ENCODE results near the gene CLIC6. TPM values are rescaled to one million over a fixed set of nuclear protein-coding genes. Genes with fewer than 3 reads are reported as not detected.

Gene CLIC6
- polyA plus RNA-seq, 6 donors from 2014 or later = not detected

GRCh38 chr21:34745557-34746255 is 76.9 kb downstream of the CLIC6 start:
- ATAC-seq (ENCODE audit: low read depth in 2 of 2) = peak; percentile 87 to 96
- Mint-ChIP-seq H3K27ac (no peak overlapping the region), H3K4me1 (peaks cover 4 to 9% (median 8%) of the 10 kb centered on the region in 3 donors), H3K27me3 (peaks cover 5 to 23% (median 18%) of the 10 kb centered on the region in 3 donors), H3K9me3 (no peaks in the 10 kb centered on the region), H3K36me3 (no peaks in the 10 kb centered on the region), H3K4me3 (peak overlapping the region in 7 of 8 donors; percentile 16 to 83 (median 75))
- peak; percentile 54 for DNase-seq

- H3K4me1 Mint-ChIP-seq = peaks cover 4 to 9% (median 8%) of the 10 kb centered on the region in 3 donors
- no peak overlapping the region for H3K4me3 Mint-ChIP-seq
- H3K9me3 Mint-ChIP-seq = no peaks in the 10 kb centered on the region
- no peak overlapping the region for H3K27ac Mint-ChIP-seq
- H3K36me3 Mint-ChIP-seq = no peaks in the 10 kb centered on the region
- ATAC-seq (ENCODE audit: low read depth in 2 of 2) = no peak
- H3K27me3 Mint-ChIP-seq = peaks cover 10 to 23% (median 23%) of the 10 kb centered on the region in 3 donors
- no peak for DNase-seq
These were observed 80.1 kb downstream of the CLIC6 start for GRCh38 chr21:34748862-34749261.

GRCh38 chr21:34754690-34755647 is 86.2 kb downstream of the CLIC6 start:
- Mint-ChIP-seq H3K36me3 (no peaks in the 10 kb centered on the region), H3K27me3 (peaks cover 10 to 37% (median 33%) of the 10 kb centered on the region in 3 donors), H3K9me3 (no peaks in the 10 kb centered on the region), H3K4me3 (no peak overlapping the region), H3K4me1 (no peaks in the 10 kb centered on the region), H3K27ac (no peak overlapping the region)
- ATAC-seq (ENCODE audit: low read depth in 2 of 2) (no peak), DNase-seq (no peak)

GRCh38 chr21:34761758-34762330 is 93.0 kb downstream of the CLIC6 start:
- DNase-seq = no peak
- no peaks in the 10 kb centered on the region for H3K27me3 Mint-ChIP-seq
- ATAC-seq (ENCODE audit: low read depth in 2 of 2) = no peak
- H3K36me3 Mint-ChIP-seq = no peaks in the 10 kb centered on the region
- no peak overlapping the region for H3K27ac Mint-ChIP-seq
- H3K4me3 Mint-ChIP-seq = no peak overlapping the region
- H3K9me3 Mint-ChIP-seq = peaks cover 0 to 11% (median 3%) of the 10 kb centered on the region in 7 donors
- H3K4me1 Mint-ChIP-seq = no peaks in the 10 kb centered on the region

- ATAC-seq (ENCODE audit: low read depth in 2 of 2) (no peak), DNase-seq (no peak)
- Mint-ChIP-seq H3K36me3 (no peaks in the 10 kb centered on the region), H3K27ac (no peak overlapping the region), H3K27me3 (peaks cover 0 to 6% (median 0%) of the 10 kb centered on the region in 3 donors), H3K4me1 (no peaks in the 10 kb centered on the region), H3K4me3 (no peak overlapping the region), H3K9me3 (peaks cover 0 to 11% (median 3%) of the 10 kb centered on the region in 7 donors)
These were observed 94.0 kb downstream of the CLIC6 start for GRCh38 chr21:34762786-34763185.

- Mint-ChIP-seq H3K4me3 (no peak overlapping the region), H3K4me1 (no peaks in the 10 kb centered on the region), H3K36me3 (no peaks in the 10 kb centered on the region), H3K9me3 (peaks cover 0 to 11% (median 3%) of the 10 kb centered on the region in 7 donors), H3K27me3 (peaks cover 0 to 9% (median 6%) of the 10 kb centered on the region in 3 donors), H3K27ac (no peak overlapping the region)
- DNase-seq (no peak), ATAC-seq (ENCODE audit: low read depth in 2 of 2) (no peak)
These were observed 96.0 kb downstream of the CLIC6 start for GRCh38 chr21:34764715-34765284.

- no peaks in the 10 kb centered on the region for H3K4me1 Mint-ChIP-seq
- no peak for DNase-seq
- ATAC-seq (ENCODE audit: low read depth in 2 of 2) = no peak
- peaks cover 0 to 9% (median 6%) of the 10 kb centered on the region in 3 donors for H3K27me3 Mint-ChIP-seq
- H3K27ac Mint-ChIP-seq = no peak overlapping the region
- H3K36me3 Mint-ChIP-seq = no peaks in the 10 kb centered on the region
- no peak overlapping the region for H3K4me3 Mint-ChIP-seq
- peaks cover 0 to 11% (median 3%) of the 10 kb centered on the region in 7 donors for H3K9me3 Mint-ChIP-seq
These were observed 96.8 kb downstream of the CLIC6 start for GRCh38 chr21:34765619-34766018.

- H3K36me3 Mint-ChIP-seq = no peaks in the 10 kb centered on the region
- no peak overlapping the region for H3K27ac Mint-ChIP-seq
- peaks cover 0 to 11% (median 3%) of the 10 kb centered on the region in 7 donors for H3K9me3 Mint-ChIP-seq
- ATAC-seq (ENCODE audit: low read depth in 2 of 2) = no peak
- peaks cover 0 to 9% (median 6%) of the 10 kb centered on the region in 3 donors for H3K27me3 Mint-ChIP-seq
- no peaks in the 10 kb centered on the region for H3K4me1 Mint-ChIP-seq
- no peak for DNase-seq
- peak overlapping the region in 1 of 8 donors; percentile 9 for H3K4me3 Mint-ChIP-seq
These were observed 98.1 kb downstream of the CLIC6 start for GRCh38 chr21:34766862-34767261.

Other genes with a start within 250 kb of the CLIC6 start
- not detected for gene SMIM34, start 245.0 kb upstream of the CLIC6 start, polyA plus RNA-seq (ENCODE audit: low read depth in 6 of 6)
- not detected for gene KCNE1, start 156.8 kb upstream of the CLIC6 start, polyA plus RNA-seq (ENCODE audit: low read depth in 6 of 6)
- 10 to 100 TPM in 5 of 6 donors, 1 to 10 TPM in 1; 8.4 to 16.8 (median 12.1) TPM for gene RCAN1, start 53.9 kb upstream of the CLIC6 start, polyA plus RNA-seq (ENCODE audit: low read depth in 6 of 6)